CD14-positive monocyte (primary cell): ENCODE measurements around the gene MAD1L1. TPM values are rescaled to one million over a fixed set of nuclear protein-coding genes. Genes with fewer than 3 reads are reported as not detected.

Experiments used
- DNase-seq, 3 donors: peaks; one replicate each; pipeline ENCODE4 v3.0.0-alpha.2; 2011 to 2022
- H2AFZ ChIP-seq: 2 replicates; pipeline ENCODE4 v1.6.0; 2012; ENCODE audit warnings: mild to moderate bottlenecking, low read depth, low read length, inconsistent platforms; ENCODE audit not compliant: insufficient read depth, poor library complexity, severe bottlenecking
- H3K27ac ChIP-seq, 2 donors: 1 replicate in 1 of 2; 2 replicates in 1 of 2; pipeline ENCODE4 v1.5.1; 2012 to 2013; ENCODE audit warnings: low read length in 2 of 2, control low read depth in 1 of 2, inconsistent platforms in 1 of 2, low read depth in 1 of 2, mild to moderate bottlenecking in 1 of 2
- H3K27me3 ChIP-seq, 2 donors: one replicate each; pipeline versions ENCODE4 v1.6.0 to v1.6.1; 2011 to 2013; ENCODE audit warnings: low read length in 2 of 2; ENCODE audit not compliant: control insufficient read depth in 2 of 2, insufficient read depth in 2 of 2
- H3K36me3 ChIP-seq, 2 donors: replicated peaks in 1 of 2; 1 replicate in 1 of 2; 2 replicates in 1 of 2; pipeline versions ENCODE4 v1.5.1 to v1.6.1; 2012 to 2013; ENCODE audit warnings: low read length in 2 of 2, control low read depth in 1 of 2, inconsistent platforms in 1 of 2, mild to moderate bottlenecking in 1 of 2; ENCODE audit not compliant: insufficient read depth in 2 of 2, control insufficient read depth in 1 of 2
- H3K4me1 ChIP-seq, 2 donors: 1 replicate in 1 of 2; 2 replicates in 1 of 2; pipeline versions ENCODE4 v1.5.1 to v1.6.1; 2012 to 2013; ENCODE audit warnings: low read length in 2 of 2, control low read depth in 1 of 2, inconsistent platforms in 1 of 2, mild to moderate bottlenecking in 1 of 2, moderate library complexity in 1 of 2; ENCODE audit not compliant: insufficient read depth in 2 of 2, control insufficient read depth in 1 of 2
- H3K4me2 ChIP-seq: replicated peaks from 2 replicates; pipeline ENCODE3; 2012; ENCODE audit warnings: low read length, moderate library complexity, mild to moderate bottlenecking; ENCODE audit not compliant: poor library complexity, severe bottlenecking; ENCODE audit errors: extremely low read depth
- H3K4me3 ChIP-seq, 3 experiments: fragments of 200-600 bp in 1 of 3; sonication (generic) in 1 of 3; replicated peaks in 1 of 3; 1 replicate in 2 of 3; 2 replicates in 1 of 3; pipeline ENCODE4 v1.5.1; 2011 to 2013; ENCODE audit warnings: low read length in 3 of 3, mild to moderate bottlenecking in 3 of 3, control low read depth in 2 of 3, low read depth in 2 of 3, inconsistent platforms in 1 of 3, moderate library complexity in 1 of 3
- H3K79me2 ChIP-seq: 2 replicates; pipeline ENCODE4 v1.6.0; 2012; ENCODE audit warnings: mild to moderate bottlenecking, control low read depth, inconsistent platforms, low read length, moderate library complexity; ENCODE audit not compliant: insufficient read depth
- H3K9ac ChIP-seq: 2 replicates; pipeline ENCODE4 v1.6.0; 2017; ENCODE audit warnings: low read length, mild to moderate bottlenecking; ENCODE audit not compliant: insufficient read depth, poor library complexity, severe bottlenecking
- H3K9me3 ChIP-seq, 2 donors: replicated peaks in 1 of 2; 1 replicate in 1 of 2; 2 replicates in 1 of 2; pipeline versions ENCODE4 v1.5.1 to v1.6.1; 2012 to 2013; ENCODE audit warnings: low read length in 2 of 2, control low read depth in 1 of 2; ENCODE audit not compliant: control insufficient read depth in 1 of 2, insufficient read depth in 1 of 2
- H4K20me1 ChIP-seq: 2 replicates; pipeline ENCODE4 v1.6.0; 2012; ENCODE audit warnings: mild to moderate bottlenecking, low read length, control low read depth, moderate library complexity; ENCODE audit not compliant: insufficient read depth
- H3K27ac Mint-ChIP-seq, 7 donors: one replicate each; pipeline ENCODE4 v1.8.0; 2020; ENCODE audit warnings: mild to moderate bottlenecking in 7 of 7, mixed read lengths in 7 of 7, moderate library complexity in 6 of 7, inconsistent platforms in 2 of 7
- H3K27me3 Mint-ChIP-seq, 3 donors: one replicate each; pipeline ENCODE4 v1.8.0; 2021 to 2022; ENCODE audit warnings: low read depth in 3 of 3, mild to moderate bottlenecking in 3 of 3, mixed read lengths in 3 of 3, moderate library complexity in 3 of 3, inconsistent platforms in 1 of 3
- H3K36me3 Mint-ChIP-seq, 2 donors: one replicate each; pipeline ENCODE4 v1.8.0; 2020; ENCODE audit warnings: mixed read lengths in 2 of 2, inconsistent platforms in 1 of 2, mild to moderate bottlenecking in 1 of 2
- H3K4me1 Mint-ChIP-seq: one replicate; pipeline ENCODE4 v1.8.0; 2020; ENCODE audit warnings: mild to moderate bottlenecking, mixed read lengths
- H3K4me3 Mint-ChIP-seq, 2 donors: one replicate each; pipeline ENCODE4 v1.8.0; 2020; ENCODE audit warnings: mild to moderate bottlenecking in 2 of 2, mixed read lengths in 2 of 2, moderate library complexity in 1 of 2
- H3K9me3 Mint-ChIP-seq, 7 donors: one replicate each; pipeline ENCODE4 v1.8.0; 2020 to 2022; ENCODE audit warnings: mixed read lengths in 7 of 7, mild to moderate bottlenecking in 6 of 7, moderate library complexity in 6 of 7, inconsistent platforms in 2 of 7
- CTCF ChIP-seq: fragments of 200-600 bp; IDR thresholded peaks from one replicate; pipeline ENCODE4 v1.8.0; 2022; ENCODE audit warnings: antibody characterized with exemption, mild to moderate bottlenecking
- WGBS: methylation state at CpG from one replicate; pipeline ENCODE4 v1.1.5; 2013; ENCODE audit warnings: missing lambda C conversion rate; ENCODE audit not compliant: insufficient coverage; 5-methylcytosine and 5-hydroxymethylcytosine counted together
- intact Hi-C, 2 donors: fragments of 100-400 bp; cut with micrococcal nuclease; formaldehyde crosslinking; loops; one replicate each; pipeline versions ENCODE4 v1.15.0 to v1.15.1; 2023
- polyA plus RNA-seq, 3 donors: library from polyadenylated mRNA; depleted of rRNA in 1 of 3; unstranded in 2 of 3; stranded (reverse) in 1 of 3; fragments of 300-500 nt in 2 of 3; fragments of >200 nt in 1 of 3; fragmentation: Illumina TruSeq in 2 of 3; gene quantifications; 1 replicate in 2 of 3; 2 replicates in 1 of 3; pipeline ENCODE4 v1.2.3, GENCODE V29; 2012 to 2021

The MAD1L1 gene
- polyA plus RNA-seq, 3 donors = 22.0 to 39.4 (median 33.2) TPM

- H3K36me3 Mint-ChIP-seq = peaks cover 7 to 30% of the 10 kb centered on the region in 2 donors
- intact Hi-C loops = no loop called here
- H3K4me3 ChIP-seq = no peak overlapping the region
- H3K4me2 ChIP-seq = no peak overlapping the region
- no peak for DNase-seq
- no peak overlapping the region for H2AFZ ChIP-seq
- no peaks in the 10 kb centered on the region for H3K27me3 ChIP-seq
- H3K27me3 Mint-ChIP-seq = no peaks in the 10 kb centered on the region
- peak overlapping the region in 4 of 7 donors; percentile 10 to 79 (median 47) for H3K27ac Mint-ChIP-seq
- H3K27ac ChIP-seq = no peak overlapping the region
- H3K9ac ChIP-seq = no peak overlapping the region
- no peaks in the 10 kb centered on the region for H3K79me2 ChIP-seq
- H3K36me3 ChIP-seq = peaks cover 4 to 6% of the 10 kb centered on the region in 2 donors
- TF ChIP-seq CTCF = no peak
- no peaks in the 10 kb centered on the region for H3K9me3 ChIP-seq
- 94% methylated on average over 19 of the region's 21 CpGs for WGBS
- H3K4me1 Mint-ChIP-seq = no peaks in the 10 kb centered on the region
- H3K4me1 ChIP-seq = no peaks in the 10 kb centered on the region
- no peaks in the 10 kb centered on the region for H4K20me1 ChIP-seq
- H3K4me3 Mint-ChIP-seq = no peak overlapping the region
- peaks cover 0 to 2% (median 0%) of the 10 kb centered on the region in 7 donors for H3K9me3 Mint-ChIP-seq
These were observed 233.3 kb downstream of the MAD1L1 start for GRCh38 chr7:1999278-1999984.

- H3K4me1 Mint-ChIP-seq = no peaks in the 10 kb centered on the region
- Histone ChIP-seq H3K27me3 (no peaks in the 10 kb centered on the region), H3K9me3 (no peaks in the 10 kb centered on the region), H3K9ac (no peak overlapping the region), H3K4me3 (no peak overlapping the region), H2AFZ (no peak overlapping the region), H3K79me2 (no peaks in the 10 kb centered on the region), H3K4me2 (no peak overlapping the region), H3K27ac (no peak overlapping the region), H4K20me1 (no peaks in the 10 kb centered on the region), H3K4me1 (no peaks in the 10 kb centered on the region), H3K36me3 (peaks cover 0 to 4% of the 10 kb centered on the region in 2 donors)
- H3K4me3 Mint-ChIP-seq = no peak overlapping the region
- no peak overlapping the region for H3K27ac Mint-ChIP-seq
- 98% methylated on average over 10 of the region's 10 CpGs for WGBS
- H3K27me3 Mint-ChIP-seq = no peaks in the 10 kb centered on the region
- H3K36me3 Mint-ChIP-seq = peaks cover 9 to 32% of the 10 kb centered on the region in 2 donors
- no peak for DNase-seq
- peaks cover 0 to 2% (median 0%) of the 10 kb centered on the region in 7 donors for H3K9me3 Mint-ChIP-seq
- intact Hi-C loops = no loop called here
- TF ChIP-seq CTCF = no peak
These were observed 234.6 kb downstream of the MAD1L1 start for GRCh38 chr7:1998146-1998545.
